Liver (tissue), 3 donors: ENCODE results near the gene IFT74.

ENCODE experiments used
- ATF3 ChIP-seq: IDR thresholded peaks from 2 replicates; pipeline ENCODE4 v1.6.1; 2016; ENCODE audit warnings: antibody characterized with exemption
- CTCF ChIP-seq: fragments of 150-350 bp; IDR thresholded peaks from 2 replicates; pipeline ENCODE4 v1.5.1; 2017; ENCODE audit warnings: improper control_type of control experiment, low read depth, low read length; ENCODE audit not compliant: missing input control
- EGR1 ChIP-seq, 2 donors: IDR thresholded peaks; 2 replicates each; pipeline ENCODE4 v1.6.1; 2016 to 2018; ENCODE audit warnings: antibody characterized with exemption in 2 of 2, low read depth in 2 of 2
- FOXA1 ChIP-seq: IDR thresholded peaks from 2 replicates; pipeline ENCODE4 v1.6.1; 2016; ENCODE audit warnings: antibody characterized with exemption
- GABPA ChIP-seq, 2 donors: IDR thresholded peaks in 1 of 2; conservative IDR thresholded peaks in 1 of 2; 2 replicates each; pipeline ENCODE4 v1.6.1; 2016; ENCODE audit warnings: antibody characterized with exemption in 2 of 2, mild to moderate bottlenecking in 1 of 2, moderate library complexity in 1 of 2
- HNF4A ChIP-seq, 2 donors: conservative IDR thresholded peaks; 2 replicates each; pipeline ENCODE4 v1.6.1; 2016; ENCODE audit warnings: antibody characterized with exemption in 2 of 2, mild to moderate bottlenecking in 2 of 2
- MAX ChIP-seq: IDR thresholded peaks from 2 replicates; pipeline ENCODE4 v1.6.1; 2016; ENCODE audit warnings: antibody characterized with exemption
- RAD21 ChIP-seq, 2 donors: IDR thresholded peaks; 2 replicates each; pipeline ENCODE4 v1.6.1; 2016; ENCODE audit warnings: antibody characterized with exemption in 2 of 2, mild to moderate bottlenecking in 2 of 2
- REST ChIP-seq: IDR thresholded peaks from 2 replicates; pipeline ENCODE4 v1.6.1; 2016; ENCODE audit warnings: antibody characterized with exemption, mild to moderate bottlenecking
- SP1 ChIP-seq: IDR thresholded peaks from 2 replicates; pipeline ENCODE4 v1.6.1; 2018; ENCODE audit warnings: antibody characterized with exemption, mild to moderate bottlenecking
- TAF1 ChIP-seq: conservative IDR thresholded peaks from 2 replicates; pipeline ENCODE4 v1.6.1; 2016; ENCODE audit warnings: antibody characterized with exemption, mild to moderate bottlenecking
- YY1 ChIP-seq: IDR thresholded peaks from 2 replicates; pipeline ENCODE4 v1.6.1; 2016; ENCODE audit warnings: antibody characterized with exemption, mild to moderate bottlenecking
- donor health status: healthy.
- donor health status: healthy.

GRCh38 chr9:26971721-26972120 is 15.5 kb downstream of the IFT74 start:
- no peak for TF ChIP-seq FOXA1
- TF ChIP-seq CTCF, result no peak
- TF ChIP-seq HNF4A (conservative IDR thresholded peaks at IDR 0.05), result no peak
- TF ChIP-seq MAX, result no peak
- no peak for TF ChIP-seq REST
- TF ChIP-seq GABPA (IDR thresholded peaks at IDR 0.05 in 1 of 2, conservative IDR thresholded peaks at IDR 0.05 in 1 of 2), result no peak
- TF ChIP-seq EGR1 (IDR thresholded peaks at IDR 0.05; ENCODE audit: low read depth in 2 of 2), result no peak
- TF ChIP-seq TAF1, result no peak
- TF ChIP-seq SP1, result no peak
- TF ChIP-seq ATF3, result no peak
- TF ChIP-seq YY1, result no peak
- TF ChIP-seq RAD21 (IDR thresholded peaks at IDR 0.05), result no peak
